Measurements from ENCODE around the gene ZNF385B. TPM values are rescaled to one million over a fixed set of nuclear protein-coding genes. Genes with fewer than 3 reads are reported as not detected.

ZNF385B gene
- total and polyA plus RNA-seq, 9 of the 15 experiments (the other 6 are each of a cell fraction or from before 2014, with no cell fraction given) = 0.50 TPM; not detected in 8

DNA sequence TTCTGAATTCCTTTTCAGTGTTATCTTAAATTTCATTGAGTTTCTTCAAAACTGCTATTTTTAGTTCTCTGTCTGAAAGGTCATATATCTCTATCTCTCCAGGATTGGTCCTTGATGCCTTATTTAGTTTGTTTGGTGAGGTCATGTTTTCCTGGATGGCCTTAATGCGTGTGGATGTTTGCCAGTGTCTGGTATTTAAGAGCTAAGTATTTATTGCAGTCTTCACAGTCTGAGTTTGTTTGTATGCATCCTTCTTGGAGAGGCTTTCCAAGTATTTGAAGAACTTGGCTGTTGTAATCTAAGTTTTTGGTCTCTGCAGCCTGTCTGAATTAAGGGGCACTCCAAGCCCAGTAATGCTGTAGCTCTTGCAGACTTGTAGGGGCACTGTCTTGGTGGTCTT, 249.3 kb downstream of the ZNF385B start:
- BruUV-seq (replicated peaks) = no TSS peak
- Histone ChIP-seq H3K27ac (ENCODE audit: extremely low read depth, low read depth, low read length) (no peak overlapping the region), H3K9me1 (ENCODE audit: control insufficient read depth, insufficient read depth, low read length) (no peaks in the 10 kb centered on the region), H3K9ac (ENCODE audit: insufficient read depth in 1 of 2, low read depth in 2 of 2, low read length in 2 of 2) (no peak overlapping the region), H2AFZ (ENCODE audit: low read depth, low read length) (no peak overlapping the region), H3K9me3 (replicated peaks; ENCODE audit: control insufficient read depth, insufficient read depth, low read depth, low read length) (no peaks in the 10 kb centered on the region), H3K79me2 (ENCODE audit: control insufficient read depth, insufficient read depth, low read length) (no peaks in the 10 kb centered on the region), H3K4me3 (no peak overlapping the region), H3K4me1 (replicated peaks in 1 of 2; ENCODE audit: control insufficient read depth in 2 of 2, insufficient read depth in 2 of 2, low read length in 2 of 2) (no peaks in the 10 kb centered on the region), H3K36me3 (ENCODE audit: control insufficient read depth, insufficient read depth, low read length) (no peaks in the 10 kb centered on the region), H3K4me2 (ENCODE audit: insufficient read depth, low read length) (no peak overlapping the region), H3K27me3 (ENCODE audit: control insufficient read depth in 2 of 2, insufficient read depth in 2 of 2, low read length in 2 of 2) (no peaks in the 10 kb centered on the region), H4K20me1 (replicated peaks; ENCODE audit: control insufficient read depth, insufficient read depth, low read length) (no peaks in the 10 kb centered on the region)
- no peak for FAIRE-seq
- WGBS (ENCODE audit: insufficient coverage, low coverage, missing lambda C conversion rate) = 0% methylated on average over 1 of the region's 1 CpG
- DNase-seq (ENCODE audit: extremely low read depth in 1 of 4, low spot score in 3 of 4) = no peak
- CTCF ChIA-PET (ENCODE audit: low intra/inter-chr PET ratio) = no interaction called here
- ATAC-seq = no peak
- TF ChIP-seq, protein P1, sequence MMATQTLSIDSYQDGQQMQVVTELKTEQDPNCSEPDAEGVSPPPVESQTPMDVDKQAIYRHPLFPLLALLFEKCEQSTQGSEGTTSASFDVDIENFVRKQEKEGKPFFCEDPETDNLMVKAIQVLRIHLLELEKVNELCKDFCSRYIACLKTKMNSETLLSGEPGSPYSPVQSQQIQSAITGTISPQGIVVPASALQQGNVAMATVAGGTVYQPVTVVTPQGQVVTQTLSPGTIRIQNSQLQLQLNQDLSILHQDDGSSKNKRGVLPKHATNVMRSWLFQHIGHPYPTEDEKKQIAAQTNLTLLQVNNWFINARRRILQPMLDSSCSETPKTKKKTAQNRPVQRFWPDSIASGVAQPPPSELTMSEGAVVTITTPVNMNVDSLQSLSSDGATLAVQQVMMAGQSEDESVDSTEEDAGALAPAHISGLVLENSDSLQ (IDR thresholded peaks at IDR 0.05) = no peak
- TF ChIP-seq KDM5B (IDR thresholded peaks at IDR 0.05; ENCODE audit: insufficient replicate concordance, low read depth, low read length) = no peak
- no peak for TF ChIP-seq PYGO2 (tag; IDR thresholded peaks at IDR 0.05)
- in situ Hi-C loops (cut with MboI) = no loop called here
- POLR2A ChIA-PET = no interaction called here
- intact Hi-C loops (cut with micrococcal nuclease) = no loop called here

DNA sequence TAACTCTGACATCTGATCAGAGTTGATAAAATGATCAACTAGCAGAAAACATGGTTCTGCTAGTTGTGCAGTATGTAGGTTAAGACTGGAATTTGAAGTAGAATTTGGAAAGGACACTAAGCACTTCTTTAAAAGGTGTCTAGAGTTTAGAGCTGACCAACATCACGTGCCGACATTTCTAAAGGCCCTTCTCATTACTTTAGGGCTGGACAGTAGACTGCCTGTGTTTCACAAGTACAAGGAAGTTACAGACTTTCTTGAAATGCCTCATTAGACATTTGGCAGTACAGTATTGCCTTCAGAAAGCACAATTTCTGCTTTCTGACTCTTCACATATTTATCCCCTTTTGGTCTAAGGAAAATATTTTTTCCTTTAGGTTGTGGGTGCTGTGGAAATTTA, 255.3 kb downstream of the ZNF385B start:
- in situ Hi-C loops (cut with MboI) (no loop called here), intact Hi-C loops (cut with micrococcal nuclease) (no loop called here)
- WGBS (ENCODE audit: insufficient coverage, low coverage, missing lambda C conversion rate) = 0% methylated on average over 2 of the region's 2 CpGs
- ChIA-PET CTCF (ENCODE audit: low intra/inter-chr PET ratio) (no interaction called here), POLR2A (no interaction called here)
- Histone ChIP-seq H3K9ac (ENCODE audit: insufficient read depth in 1 of 2, low read depth in 2 of 2, low read length in 2 of 2) (no peak overlapping the region), H3K4me3 (no peak overlapping the region), H3K4me2 (ENCODE audit: insufficient read depth, low read length) (no peak overlapping the region), H3K27me3 (ENCODE audit: control insufficient read depth in 2 of 2, insufficient read depth in 2 of 2, low read length in 2 of 2) (no peaks in the 10 kb centered on the region), H2AFZ (ENCODE audit: low read depth, low read length) (no peak overlapping the region), H3K9me3 (replicated peaks; ENCODE audit: control insufficient read depth, insufficient read depth, low read depth, low read length) (no peaks in the 10 kb centered on the region), H3K79me2 (ENCODE audit: control insufficient read depth, insufficient read depth, low read length) (no peaks in the 10 kb centered on the region), H3K36me3 (ENCODE audit: control insufficient read depth, insufficient read depth, low read length) (no peaks in the 10 kb centered on the region), H3K9me1 (ENCODE audit: control insufficient read depth, insufficient read depth, low read length) (no peaks in the 10 kb centered on the region), H3K4me1 (replicated peaks in 1 of 2; ENCODE audit: control insufficient read depth in 2 of 2, insufficient read depth in 2 of 2, low read length in 2 of 2) (no peaks in the 10 kb centered on the region), H4K20me1 (replicated peaks; ENCODE audit: control insufficient read depth, insufficient read depth, low read length) (no peaks in the 10 kb centered on the region), H3K27ac (ENCODE audit: extremely low read depth, low read depth, low read length) (no peak overlapping the region)
- ATAC-seq = no peak
- TF ChIP-seq NR4A1 (CRISPR knock-in tag; IDR thresholded peaks at IDR 0.05) (no peak), NR4A1 (tag; IDR thresholded peaks at IDR 0.05) (no peak), NCOA6 (IDR thresholded peaks at IDR 0.05) (no peak), CTBP1 (IDR thresholded peaks at IDR 0.05; ENCODE audit: borderline replicate concordance) (no peak), GABPB1 (CRISPR knock-in tag; IDR thresholded peaks at IDR 0.05) (no peak), SMARCC2 (IDR thresholded peaks at IDR 0.05; ENCODE audit: low read depth) (no peak), ZNF239 (CRISPR knock-in tag; IDR thresholded peaks at IDR 0.05) (no peak), MTA2 (IDR thresholded peaks at IDR 0.05; ENCODE audit: low read depth) (no peak)
- TF ChIP-seq, protein P2, sequence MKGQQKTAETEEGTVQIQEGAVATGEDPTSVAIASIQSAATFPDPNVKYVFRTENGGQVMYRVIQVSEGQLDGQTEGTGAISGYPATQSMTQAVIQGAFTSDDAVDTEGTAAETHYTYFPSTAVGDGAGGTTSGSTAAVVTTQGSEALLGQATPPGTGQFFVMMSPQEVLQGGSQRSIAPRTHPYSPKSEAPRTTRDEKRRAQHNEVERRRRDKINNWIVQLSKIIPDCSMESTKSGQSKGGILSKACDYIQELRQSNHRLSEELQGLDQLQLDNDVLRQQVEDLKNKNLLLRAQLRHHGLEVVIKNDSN (CRISPR knock-in tag; IDR thresholded peaks at IDR 0.05) = no peak
- FAIRE-seq = no peak
- BruUV-seq (replicated peaks) = no TSS peak
- no peak for DNase-seq (ENCODE audit: extremely low read depth in 1 of 4, low spot score in 3 of 4)
